ENCODE measurements around the gene TELO2.

- TF ChIP-seq POLR2AphosphoS5 (IDR thresholded peaks at IDR 0.05): no peak
- no peak for TF ChIP-seq POLR2A (IDR thresholded peaks at IDR 0.05)
- TF ChIP-seq CTCF (IDR thresholded peaks at IDR 0.05): no peak
Measured at GRCh38 chr16:1445518-1446203, 47.5 kb upstream of the TELO2 start.
